Mesenchymal stem cell (in vitro differentiated cells and primary cell): ENCODE results near the gene TTC7B.

ENCODE experiments used
- DNase-seq: peaks from one replicate; pipeline ENCODE4 v3.0.0-alpha.2; 2013
- H2AFZ ChIP-seq: one replicate; pipeline ENCODE4 v1.6.1; 2013; ENCODE audit warnings: low read depth, mild to moderate bottlenecking, control low read depth, inconsistent platforms, low read length, moderate library complexity
- H2AK5ac ChIP-seq: 2 replicates; pipeline ENCODE4 v1.6.1; 2013; ENCODE audit warnings: low read length, moderate library complexity, mild to moderate bottlenecking, inconsistent platforms; ENCODE audit not compliant: severe bottlenecking
- H2BK120ac ChIP-seq: one replicate; pipeline ENCODE4 v1.6.1; 2013; ENCODE audit warnings: low read depth, mild to moderate bottlenecking, inconsistent platforms, low read length, moderate library complexity
- H2BK12ac ChIP-seq, 2 experiments: one replicate each; pipeline ENCODE4 v1.6.1; 2013; ENCODE audit warnings: inconsistent platforms in 2 of 2, low read length in 2 of 2, mild to moderate bottlenecking in 2 of 2, moderate library complexity in 2 of 2, control low read depth in 1 of 2
- H2BK15ac ChIP-seq: one replicate; pipeline ENCODE4 v1.6.1; 2013; ENCODE audit warnings: mild to moderate bottlenecking, low read depth, inconsistent platforms; ENCODE audit not compliant: poor library complexity, severe bottlenecking
- H2BK5ac ChIP-seq: 2 replicates; pipeline ENCODE4 v1.6.1; 2013; ENCODE audit warnings: low read depth, mild to moderate bottlenecking, low read length, control low read depth, inconsistent platforms; ENCODE audit not compliant: poor library complexity, severe bottlenecking
- H3K14ac ChIP-seq, 2 experiments: one replicate each; pipeline ENCODE4 v1.6.1; 2013; ENCODE audit warnings: inconsistent platforms in 2 of 2, low read length in 2 of 2, control low read depth in 1 of 2, mild to moderate bottlenecking in 1 of 2, moderate library complexity in 1 of 2
- H3K18ac ChIP-seq, 2 experiments: one replicate each; pipeline ENCODE4 v1.6.1; 2013; ENCODE audit warnings: inconsistent platforms in 2 of 2, low read length in 2 of 2, control low read depth in 1 of 2, low read depth in 1 of 2, mild to moderate bottlenecking in 1 of 2
- H3K23ac ChIP-seq, 2 experiments: one replicate each; pipeline ENCODE4 v1.6.1; 2013; ENCODE audit warnings: inconsistent platforms in 2 of 2, low read length in 2 of 2, mild to moderate bottlenecking in 2 of 2, moderate library complexity in 2 of 2, control low read depth in 1 of 2
- H3K27ac ChIP-seq: 2 replicates; pipeline ENCODE4 v1.5.1; 2013; ENCODE audit warnings: mild to moderate bottlenecking, moderate library complexity, low read length, control low read depth, inconsistent platforms; ENCODE audit not compliant: poor library complexity, severe bottlenecking
- H3K27me3 ChIP-seq, 2 experiments: 2 replicates each; pipeline versions ENCODE4 v1.6.1 to v1.7.0; 2013; ENCODE audit warnings: low read length in 2 of 2, mild to moderate bottlenecking in 2 of 2, moderate library complexity in 2 of 2, control low read depth in 1 of 2, inconsistent platforms in 1 of 2; ENCODE audit not compliant: control insufficient read depth in 1 of 2, insufficient read depth in 1 of 2
- H3K36me3 ChIP-seq, 2 experiments: 2 replicates each; pipeline versions ENCODE4 v1.6.1 to v1.7.0; 2013; ENCODE audit warnings: low read length in 2 of 2, control low read depth in 1 of 2, inconsistent platforms in 1 of 2, low read depth in 1 of 2, mild to moderate bottlenecking in 1 of 2; ENCODE audit not compliant: insufficient read depth in 2 of 2, control insufficient read depth in 1 of 2
- H3K4ac ChIP-seq, 2 experiments: one replicate each; pipeline ENCODE4 v1.6.1; 2013; ENCODE audit warnings: inconsistent platforms in 2 of 2, low read length in 2 of 2, mild to moderate bottlenecking in 2 of 2, moderate library complexity in 2 of 2, control low read depth in 1 of 2, low read depth in 1 of 2
- H3K4me1 ChIP-seq: 2 replicates; pipeline ENCODE4 v1.6.1; 2013; ENCODE audit warnings: low read depth, low read length, control low read depth; ENCODE audit not compliant: control insufficient read depth, insufficient read depth
- H3K4me2 ChIP-seq: 2 replicates; pipeline ENCODE4 v1.6.1; 2013; ENCODE audit warnings: low read length, mild to moderate bottlenecking, inconsistent platforms; ENCODE audit not compliant: poor library complexity, severe bottlenecking
- H3K4me3 ChIP-seq, 2 experiments: 2 replicates each; pipeline versions ENCODE4 v1.5.1 to v1.7.0; 2013; ENCODE audit warnings: low read length in 2 of 2, mild to moderate bottlenecking in 2 of 2, control low read depth in 1 of 2, low read depth in 1 of 2; ENCODE audit not compliant: insufficient read depth in 1 of 2
- H3K79me1 ChIP-seq: replicated peaks from 2 replicates; pipeline ENCODE4 v1.6.1; 2013; ENCODE audit warnings: mild to moderate bottlenecking, control low read depth, low read length, inconsistent platforms; ENCODE audit not compliant: poor library complexity, severe bottlenecking
- H3K9ac ChIP-seq: 2 replicates; pipeline ENCODE4 v1.7.0; 2013; ENCODE audit warnings: mild to moderate bottlenecking, low read length, moderate library complexity
- H3K9me3 ChIP-seq: 2 replicates; pipeline ENCODE4 v1.7.0; 2013; ENCODE audit warnings: mild to moderate bottlenecking, low read length; ENCODE audit not compliant: control insufficient read depth
- H4K8ac ChIP-seq: one replicate; pipeline ENCODE4 v1.6.1; 2013; ENCODE audit warnings: inconsistent platforms, mild to moderate bottlenecking, low read length, moderate library complexity
- H4K91ac ChIP-seq: one replicate; pipeline ENCODE4 v1.6.1; 2013; ENCODE audit warnings: mild to moderate bottlenecking, low read length, inconsistent platforms
- WGBS: methylation state at CpG from one replicate; pipeline ENCODE4 v1.1.7; 2013; ENCODE audit warnings: mixed read lengths; 5-methylcytosine and 5-hydroxymethylcytosine counted together

The TTC7B gene

GRCh38 chr14:90560991-90561390 is 255.2 kb downstream of the TTC7B start:
- peaks cover 1% of the 10 kb centered on the region for H3K79me1 ChIP-seq
- DNase-seq: no peak
- H3K9ac ChIP-seq: no peak overlapping the region

GRCh38 chr14:90560558-90560957 is 255.7 kb downstream of the TTC7B start:
- Histone ChIP-seq H3K23ac (no peak overlapping the region), H2BK120ac (no peak overlapping the region), H3K27me3 (no peaks in the 10 kb centered on the region), H3K4me2 (no peak overlapping the region), H3K9me3 (no peaks in the 10 kb centered on the region), H3K4ac (no peak overlapping the region), H3K18ac (no peak overlapping the region), H2BK12ac (no peak overlapping the region), H3K9ac (no peak overlapping the region), H3K14ac (no peak overlapping the region), H2BK15ac (no peak overlapping the region), H3K27ac (no peak overlapping the region), H2BK5ac (no peak overlapping the region), H2AFZ (no peak overlapping the region), H3K79me1 (peaks cover 1% of the 10 kb centered on the region), H2AK5ac (no peak overlapping the region), H4K8ac (no peak overlapping the region), H3K36me3 (peaks cover 13 to 17% of the 10 kb centered on the region in 2 experiments), H3K4me1 (peaks cover 15% of the 10 kb centered on the region), H4K91ac (no peak overlapping the region), H3K4me3 (no peak overlapping the region)
- 96% methylated on average over 3 of the region's 4 CpGs for WGBS
- DNase-seq: no peak

More at GRCh38 chr14:90560991-90561390, 255.2 kb downstream of the TTC7B start:
- H3K23ac ChIP-seq: no peak overlapping the region
- no peak overlapping the region for H2BK12ac ChIP-seq
- H3K27ac ChIP-seq: no peak overlapping the region
- H3K18ac ChIP-seq: no peak overlapping the region
- no peak overlapping the region for H2BK120ac ChIP-seq
- no peak overlapping the region for H4K8ac ChIP-seq
- H2AFZ ChIP-seq: no peak overlapping the region
- 82% methylated on average over 10 of the region's 10 CpGs for WGBS
- H3K4me2 ChIP-seq: no peak overlapping the region
- peaks cover 11% of the 10 kb centered on the region for H3K4me1 ChIP-seq
- H3K4me3 ChIP-seq: no peak overlapping the region
- H3K9me3 ChIP-seq: no peaks in the 10 kb centered on the region
- no peak overlapping the region for H3K4ac ChIP-seq
- no peak overlapping the region for H2BK15ac ChIP-seq
- H2BK5ac ChIP-seq: no peak overlapping the region
- no peaks in the 10 kb centered on the region for H3K27me3 ChIP-seq
- H2AK5ac ChIP-seq: no peak overlapping the region
- H4K91ac ChIP-seq: no peak overlapping the region
- peaks cover 13 to 17% of the 10 kb centered on the region in 2 experiments for H3K36me3 ChIP-seq
- H3K14ac ChIP-seq: no peak overlapping the region

- Histone ChIP-seq H3K27ac (no peak overlapping the region), H2AFZ (no peak overlapping the region), H2BK120ac (no peak overlapping the region), H3K4me2 (no peak overlapping the region), H3K4me1 (peaks cover 18% of the 10 kb centered on the region), H4K91ac (no peak overlapping the region), H3K23ac (no peak overlapping the region), H3K4me3 (no peak overlapping the region), H3K9me3 (no peaks in the 10 kb centered on the region), H2BK15ac (no peak overlapping the region), H3K36me3 (peaks cover 13 to 17% of the 10 kb centered on the region in 2 experiments), H4K8ac (no peak overlapping the region), H3K27me3 (no peaks in the 10 kb centered on the region), H3K4ac (no peak overlapping the region), H3K14ac (no peak overlapping the region), H3K18ac (no peak overlapping the region), H3K9ac (no peak overlapping the region), H3K79me1 (peaks cover 3% of the 10 kb centered on the region), H2BK12ac (no peak overlapping the region), H2AK5ac (no peak overlapping the region), H2BK5ac (no peak overlapping the region)
- no peak for DNase-seq
- 90% methylated on average over 16 of the region's 16 CpGs for WGBS
These were observed 256.3 kb downstream of the TTC7B start for GRCh38 chr14:90559811-90560492.

GRCh38 chr14:90558983-90559590 is 257.1 kb downstream of the TTC7B start:
- peaks cover 3% of the 10 kb centered on the region for H3K79me1 ChIP-seq
- H3K36me3 ChIP-seq: peaks cover 13 to 22% of the 10 kb centered on the region in 2 experiments
- no peak overlapping the region for H2AFZ ChIP-seq
- H3K23ac ChIP-seq: no peak overlapping the region
- H3K27me3 ChIP-seq: no peaks in the 10 kb centered on the region
- no peak overlapping the region for H2BK15ac ChIP-seq
- no peak overlapping the region for H2BK12ac ChIP-seq
- no peak overlapping the region for H3K9ac ChIP-seq
- no peak overlapping the region for H3K4me3 ChIP-seq
- no peak overlapping the region for H2BK5ac ChIP-seq
- DNase-seq: no peak
- H3K4me1 ChIP-seq: peaks cover 18% of the 10 kb centered on the region
- H3K18ac ChIP-seq: no peak overlapping the region
- H3K9me3 ChIP-seq: no peaks in the 10 kb centered on the region
- H3K14ac ChIP-seq: no peak overlapping the region
- no peak overlapping the region for H3K4me2 ChIP-seq
- H2BK120ac ChIP-seq: no peak overlapping the region
- H4K8ac ChIP-seq: no peak overlapping the region
- H3K27ac ChIP-seq: no peak overlapping the region
- no peak overlapping the region for H4K91ac ChIP-seq
- WGBS: 96% methylated on average over 12 of the region's 12 CpGs
- H2AK5ac ChIP-seq: no peak overlapping the region
- no peak overlapping the region for H3K4ac ChIP-seq
